Left forelimb (tissue), 1 donor: Measurements from ENCODE around the gene RAN.
A peak's percentile ranks its signal among the peaks of the same experiment; 100 is the strongest.
"Not testable (repeated sequence)": the region's sequence is repeated elsewhere in the genome, so short reads cannot be mapped to it uniquely, and the experiment has no call there.

Source experiments
- DNase-seq: peaks from one replicate; pipeline ENCODE4 v3.0.0-alpha.2; 2018; ENCODE audit warnings: low spot score

Gene RAN

GRCh38 chr12:130878193-130879185 lies 6.6 kb downstream of the RAN start:
- DNase-seq, result no peak

GRCh38 chr12:130879212-130879686 lies 7.4 kb downstream of the RAN start:
- DNase-seq, result no peak

- DNase-seq, result no peak
Measured at GRCh38 chr12:130879781-130880389, 8.0 kb downstream of the RAN start.

GRCh38 chr12:130880411-130880885 lies 8.6 kb downstream of the RAN start:
- no peak for DNase-seq

GRCh38 chr12:130881046-130881445 lies 9.2 kb downstream of the RAN start:
- DNase-seq, result no peak

- DNase-seq, result no peak
Measured at GRCh38 chr12:130881548-130881947, 9.7 kb downstream of the RAN start.

GRCh38 chr12:130887190-130887589 lies 15.3 kb downstream of the RAN start:
- DNase-seq, result not testable (repeated sequence)

- no peak for DNase-seq
Measured at GRCh38 chr12:130904064-130904463, 32.2 kb downstream of the RAN start.

- DNase-seq, result not testable (repeated sequence)
Measured at GRCh38 chr12:130904936-130905455, 33.1 kb downstream of the RAN start.

- DNase-seq, result no peak
Measured at GRCh38 chr12:130909111-130909510, 37.2 kb downstream of the RAN start.

- DNase-seq, result no peak
Measured at GRCh38 chr12:130911193-130911592, 39.3 kb downstream of the RAN start.

GRCh38 chr12:130911933-130912332 lies 40.1 kb downstream of the RAN start:
- DNase-seq, result no peak

GRCh38 chr12:130916241-130916911 lies 44.5 kb downstream of the RAN start:
- peak; percentile 77 for DNase-seq

GRCh38 chr12:130917607-130918006 lies 45.7 kb downstream of the RAN start:
- DNase-seq, result no peak

- no peak for DNase-seq
Measured at GRCh38 chr12:130919086-130919485, 47.2 kb downstream of the RAN start.

GRCh38 chr12:130920119-130920703 lies 48.3 kb downstream of the RAN start:
- DNase-seq, result no peak

GRCh38 chr12:130920723-130921381 lies 49.0 kb downstream of the RAN start:
- DNase-seq, result no peak

- no peak for DNase-seq
Measured at GRCh38 chr12:130922511-130922953, 50.7 kb downstream of the RAN start.

- DNase-seq, result no peak
Measured at GRCh38 chr12:130924966-130925665, 53.2 kb downstream of the RAN start.

- DNase-seq, result no peak
Measured at GRCh38 chr12:130925666-130926015, 53.8 kb downstream of the RAN start.
